Osteoblast (primary cell): ENCODE results near the gene NDUFC1. TPM values are rescaled to one million over a fixed set of nuclear protein-coding genes. Genes with fewer than 3 reads are reported as not detected.
A peak's percentile ranks its signal among the peaks of the same experiment; 100 is the strongest.

Source experiments
- DNase-seq: peaks from one replicate; pipeline ENCODE4 v3.0.0; 2011; ENCODE audit warnings: low spot score, mixed read lengths; ENCODE audit not compliant: insufficient read length; ENCODE audit errors: missing footprints
- H2AFZ ChIP-seq: 2 replicates; pipeline ENCODE4 v1.6.0; 2011; ENCODE audit warnings: mild to moderate bottlenecking, low read length
- H3K27ac ChIP-seq: 2 replicates; pipeline ENCODE4 v1.5.1; 2011; ENCODE audit warnings: mild to moderate bottlenecking, low read depth, low read length, moderate library complexity
- H3K27me3 ChIP-seq: 2 replicates; pipeline ENCODE4 v1.6.0; 2012; ENCODE audit warnings: mild to moderate bottlenecking, control low read depth, inconsistent platforms, low read length, moderate library complexity; ENCODE audit not compliant: insufficient read depth
- H3K36me3 ChIP-seq: 2 replicates; pipeline ENCODE4 v1.5.1; 2011; ENCODE audit warnings: mild to moderate bottlenecking, low read length, control low read depth, moderate library complexity; ENCODE audit not compliant: insufficient read depth
- H3K4me1 ChIP-seq: 2 replicates; pipeline ENCODE4 v1.5.1; 2011; ENCODE audit warnings: mild to moderate bottlenecking, low read length, control low read depth, moderate library complexity; ENCODE audit not compliant: insufficient read depth
- H3K4me2 ChIP-seq: 2 replicates; pipeline ENCODE4 v1.6.0; 2011; ENCODE audit warnings: mild to moderate bottlenecking, low read length; ENCODE audit not compliant: insufficient read depth
- H3K4me3 ChIP-seq: fragments of 200-600 bp; sonication (generic); 3 replicates; pipeline ENCODE4 v1.5.1; 2012; ENCODE audit warnings: mild to moderate bottlenecking, low read length, inconsistent platforms; ENCODE audit not compliant: insufficient read depth
- H3K79me2 ChIP-seq: 2 replicates; pipeline ENCODE4 v1.6.0; 2012; ENCODE audit warnings: mild to moderate bottlenecking, low read length, control low read depth, inconsistent platforms; ENCODE audit not compliant: insufficient read depth
- H3K9me3 ChIP-seq: 2 replicates; pipeline ENCODE4 v1.5.1; 2011; ENCODE audit warnings: low read depth, low read length, control low read depth
- H4K20me1 ChIP-seq: 2 replicates; pipeline ENCODE4 v1.6.0; 2012; ENCODE audit warnings: mild to moderate bottlenecking, low read length, control low read depth; ENCODE audit not compliant: insufficient read depth
- total RNA-seq: library from RNA; depleted of rRNA; stranded (reverse); fragments of >200 nt; gene quantifications from 2 replicates; pipeline ENCODE4 v1.2.3, GENCODE V29; 2012
- TF ChIP-seq, protein P1 (sequence below): IDR thresholded peaks from 2 replicates; pipeline ENCODE4 v1.5.1; 2011; ENCODE audit warnings: mild to moderate bottlenecking, low read depth, low read length, moderate library complexity; ENCODE audit errors: extremely low read depth

The NDUFC1 gene
- total RNA-seq, 1 donor, result 25.7 TPM

DNA sequence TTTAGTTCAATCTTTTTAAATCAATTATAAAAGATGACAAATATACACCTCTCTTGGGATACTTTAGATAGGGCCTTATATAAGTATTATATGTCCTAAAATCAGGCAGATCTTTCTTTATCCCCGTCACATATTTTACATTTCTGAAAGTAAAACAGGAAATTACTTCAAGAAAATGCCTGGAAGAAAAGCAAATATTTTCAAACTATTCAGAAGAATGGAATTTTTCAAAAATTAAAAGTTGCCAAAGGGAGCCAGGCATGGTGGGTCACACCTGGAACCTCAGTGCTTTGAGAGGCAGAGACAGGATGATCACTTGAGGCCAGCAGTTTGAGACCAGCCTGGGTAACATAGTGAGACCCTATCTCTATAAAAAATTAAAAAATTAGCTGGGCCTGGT, 56.7 kb downstream of the NDUFC1 start:
- no peak overlapping the region for H2AFZ ChIP-seq
- no peaks in the 10 kb centered on the region for H3K79me2 ChIP-seq
- H3K4me2 ChIP-seq, result peak overlapping the region; percentile 45
- no peaks in the 10 kb centered on the region for H4K20me1 ChIP-seq
- no peaks in the 10 kb centered on the region for H3K27me3 ChIP-seq
- H3K4me1 ChIP-seq, result peaks cover 45% of the 10 kb centered on the region
- TF ChIP-seq, protein P1, sequence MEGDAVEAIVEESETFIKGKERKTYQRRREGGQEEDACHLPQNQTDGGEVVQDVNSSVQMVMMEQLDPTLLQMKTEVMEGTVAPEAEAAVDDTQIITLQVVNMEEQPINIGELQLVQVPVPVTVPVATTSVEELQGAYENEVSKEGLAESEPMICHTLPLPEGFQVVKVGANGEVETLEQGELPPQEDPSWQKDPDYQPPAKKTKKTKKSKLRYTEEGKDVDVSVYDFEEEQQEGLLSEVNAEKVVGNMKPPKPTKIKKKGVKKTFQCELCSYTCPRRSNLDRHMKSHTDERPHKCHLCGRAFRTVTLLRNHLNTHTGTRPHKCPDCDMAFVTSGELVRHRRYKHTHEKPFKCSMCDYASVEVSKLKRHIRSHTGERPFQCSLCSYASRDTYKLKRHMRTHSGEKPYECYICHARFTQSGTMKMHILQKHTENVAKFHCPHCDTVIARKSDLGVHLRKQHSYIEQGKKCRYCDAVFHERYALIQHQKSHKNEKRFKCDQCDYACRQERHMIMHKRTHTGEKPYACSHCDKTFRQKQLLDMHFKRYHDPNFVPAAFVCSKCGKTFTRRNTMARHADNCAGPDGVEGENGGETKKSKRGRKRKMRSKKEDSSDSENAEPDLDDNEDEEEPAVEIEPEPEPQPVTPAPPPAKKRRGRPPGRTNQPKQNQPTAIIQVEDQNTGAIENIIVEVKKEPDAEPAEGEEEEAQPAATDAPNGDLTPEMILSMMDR, result no peak
- peak overlapping the region; percentile 62 for H3K27ac ChIP-seq
- DNase-seq, result no peak
- no peaks in the 10 kb centered on the region for H3K36me3 ChIP-seq
- H3K4me3 ChIP-seq, result no peak overlapping the region
- no peaks in the 10 kb centered on the region for H3K9me3 ChIP-seq

DNA sequence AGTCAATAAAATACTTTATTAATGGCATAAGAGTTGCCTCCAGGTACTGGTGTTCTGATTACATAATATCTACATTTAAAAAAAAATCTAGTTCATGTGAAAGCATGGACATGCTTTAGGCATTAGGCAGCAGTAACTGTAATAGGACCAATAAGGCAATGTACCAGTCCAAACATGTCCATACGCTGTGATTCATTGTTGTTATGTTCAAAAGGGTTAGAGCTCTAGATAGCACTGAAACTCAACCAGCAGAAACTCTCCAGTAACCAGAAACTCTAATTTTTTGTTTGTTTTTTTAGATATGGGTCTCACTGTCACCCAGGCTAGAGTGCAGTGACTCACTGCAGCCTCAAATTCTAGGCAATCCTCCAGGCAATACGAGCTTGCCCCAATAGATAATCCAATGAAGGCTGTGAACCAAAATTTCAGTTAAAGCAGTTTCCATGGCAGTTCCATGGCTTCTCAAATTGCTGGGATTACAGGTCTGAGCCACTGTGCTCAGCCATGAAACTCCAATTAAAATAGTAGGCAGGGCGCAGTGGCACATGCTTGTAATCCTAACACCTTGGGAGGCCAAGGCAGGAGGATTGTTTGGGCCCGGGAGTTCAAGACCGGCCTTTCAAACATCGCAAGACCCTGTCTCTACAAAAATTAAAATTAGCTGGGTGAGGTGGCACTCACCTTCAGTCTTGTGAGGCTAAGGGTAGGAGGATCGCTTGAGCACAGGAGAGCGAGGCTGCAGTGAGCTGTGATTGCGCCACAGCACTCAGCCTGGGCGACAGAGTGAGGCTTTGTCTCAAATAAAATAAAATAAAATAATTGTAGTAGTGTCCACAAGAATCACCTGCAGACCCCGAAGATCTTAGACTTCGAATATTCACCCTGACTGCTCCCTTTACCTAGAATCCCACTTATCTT, 58.6 kb downstream of the NDUFC1 start:
- peak; percentile 69 for DNase-seq
- H3K27ac ChIP-seq, result peak overlapping the region; percentile 84
- no peaks in the 10 kb centered on the region for H3K9me3 ChIP-seq
- no peaks in the 10 kb centered on the region for H3K36me3 ChIP-seq
- TF ChIP-seq, protein P1, result no peak
- H3K27me3 ChIP-seq, result no peaks in the 10 kb centered on the region
- H3K4me2 ChIP-seq, result peak overlapping the region; percentile 46
- H3K4me1 ChIP-seq, result peaks cover 45% of the 10 kb centered on the region
- H3K79me2 ChIP-seq, result no peaks in the 10 kb centered on the region
- H3K4me3 ChIP-seq, result no peak overlapping the region
- H2AFZ ChIP-seq, result no peak overlapping the region
- H4K20me1 ChIP-seq, result no peaks in the 10 kb centered on the region

DNA sequence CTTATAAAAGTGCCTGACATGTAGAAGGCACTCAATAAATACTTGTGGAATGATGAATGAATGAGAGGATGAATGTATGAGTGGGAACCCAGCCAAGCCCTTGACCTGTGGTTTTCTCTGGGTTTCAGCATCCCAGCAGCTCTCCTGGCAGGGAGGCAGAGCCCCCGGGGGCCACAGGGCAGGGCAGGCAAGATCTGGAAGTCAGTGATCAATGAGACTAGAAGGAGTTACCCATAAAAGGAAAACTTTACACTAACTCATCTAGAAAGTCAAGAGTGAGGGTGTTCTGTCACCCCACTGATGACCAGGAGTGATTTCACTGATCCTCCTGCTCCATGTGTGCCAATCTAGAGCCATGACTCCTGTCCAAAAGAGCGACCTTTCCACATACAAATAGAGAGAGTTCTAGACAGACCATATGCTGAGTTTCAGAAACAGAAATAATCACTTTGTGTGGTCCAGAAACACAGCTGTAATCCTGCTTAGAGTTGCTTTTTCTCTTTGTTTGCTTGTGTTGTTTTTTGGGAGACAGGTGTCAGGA, 59.7 kb downstream of the NDUFC1 start:
- peak overlapping the region; percentile 48 for H2AFZ ChIP-seq

More for the DNA sequence above, 59.7 kb downstream of the NDUFC1 start:
- Histone ChIP-seq H4K20me1 (no peaks in the 10 kb centered on the region), H3K27ac (peak overlapping the region; percentile 84), H3K4me3 (no peak overlapping the region), H3K79me2 (no peaks in the 10 kb centered on the region), H3K9me3 (no peaks in the 10 kb centered on the region), H3K4me2 (peak overlapping the region; percentile 46), H3K4me1 (peaks cover 45% of the 10 kb centered on the region), H3K36me3 (no peaks in the 10 kb centered on the region), H3K27me3 (no peaks in the 10 kb centered on the region)
- TF ChIP-seq, protein P1, result no peak
- peak; percentile 56 for DNase-seq
